SK-N-SH (cell line): ENCODE data around the gene PARS2. TPM values are rescaled to one million over a fixed set of nuclear protein-coding genes. Genes with fewer than 3 reads are reported as not detected.

Experiments used
- CTCF ChIA-PET: fragments of 300-600, 350-600 bp; formaldehyde crosslinking; extraction: SDS; loops from one replicate; lab custom pipeline; 2021; lab: Yijun Ruan, JAX
- POLR2A ChIA-PET: fragments of 350-600 bp; sonication (Branson Sonifier 250); formaldehyde crosslinking; extraction: SDS; loops from one replicate; lab custom pipeline; 2020; ENCODE audit warnings: antibody characterized with exemption, inconsistent platforms; lab: Yijun Ruan, JAX
- DNase-seq: peaks from one replicate; pipeline ENCODE4 v3.0.0; 2012
- H2AFZ ChIP-seq: fragments of 200-600 bp; sonication (generic); 2 replicates; pipeline ENCODE4 v1.8.1; 2016; ENCODE audit warnings: antibody characterized with exemption, mild to moderate bottlenecking, low read depth
- H3F3A ChIP-seq: fragments of 200-600 bp; sonication (generic); replicated peaks from 2 replicates; pipeline ENCODE3; 2016; ENCODE audit warnings: antibody characterized with exemption, mild to moderate bottlenecking; ENCODE audit not compliant: insufficient read depth
- H3K27ac ChIP-seq, 2 experiments: fragments of 200-500 bp in 1 of 2; fragments of 200-600 bp in 1 of 2; sonication (Bioruptor generic) in 1 of 2; sonication (generic), shearing (Covaris generic) in 1 of 2; 2 replicates each; pipeline versions ENCODE4 v1.5.1 to v1.6.1; 2014 to 2016; ENCODE audit warnings: low read depth in 2 of 2, inconsistent platforms in 1 of 2, low read length in 1 of 2, mild to moderate bottlenecking in 1 of 2, mixed read lengths in 1 of 2
- H3K27me3 ChIP-seq: fragments of 200-600 bp; sonication (generic), shearing (Covaris generic); 2 replicates; pipeline ENCODE4 v1.6.1; 2016; ENCODE audit warnings: mixed run types; ENCODE audit not compliant: insufficient read depth
- H3K36me3 ChIP-seq, 2 experiments: fragments of 200-500 bp in 1 of 2; fragments of 200-600 bp in 1 of 2; sonication (Bioruptor generic) in 1 of 2; sonication (generic) in 1 of 2; replicated peaks in 1 of 2; 2 replicates each; pipeline versions ENCODE3 to v1.5.1; 2014 to 2016; ENCODE audit warnings: low read length in 1 of 2, mild to moderate bottlenecking in 1 of 2; ENCODE audit not compliant: insufficient read depth in 2 of 2, control insufficient read depth in 1 of 2
- H3K4me1 ChIP-seq, 2 experiments: fragments of 200-500 bp in 1 of 2; fragments of 200-600 bp in 1 of 2; sonication (Bioruptor generic) in 1 of 2; sonication (generic), shearing (Covaris generic) in 1 of 2; 2 replicates each; pipeline versions ENCODE4 v1.5.1 to v1.6.1; 2014 to 2016; ENCODE audit warnings: low read depth in 1 of 2, low read length in 1 of 2, mixed run types in 1 of 2; ENCODE audit not compliant: insufficient read depth in 2 of 2, control insufficient read depth in 1 of 2
- H3K4me2 ChIP-seq: fragments of 200-600 bp; sonication (generic), shearing (Covaris generic); 2 replicates; pipeline ENCODE4 v1.6.1; 2017; ENCODE audit warnings: mixed run types
- H3K4me3 ChIP-seq, 2 experiments: fragments of 200-500 bp in 1 of 2; fragments of 200-600 bp in 1 of 2; sonication (Bioruptor generic) in 1 of 2; sonication (generic), shearing (Covaris generic) in 1 of 2; 2 replicates each; pipeline versions ENCODE4 v1.5.1 to v1.8.1; 2014 to 2016; ENCODE audit warnings: low read depth in 2 of 2, inconsistent platforms in 1 of 2, low read length in 1 of 2, mild to moderate bottlenecking in 1 of 2, mixed read lengths in 1 of 2, moderate library complexity in 1 of 2
- H3K79me2 ChIP-seq: fragments of 200-600 bp; sonication (generic); 2 replicates; pipeline ENCODE4 v1.8.1; 2017; ENCODE audit warnings: mild to moderate bottlenecking; ENCODE audit not compliant: insufficient read depth
- H3K9ac ChIP-seq: fragments of 200-600 bp; sonication (generic); 2 replicates; pipeline ENCODE4 v1.6.1; 2017; ENCODE audit warnings: mixed run types
- H3K9me2 ChIP-seq: fragments of 200-600 bp; sonication (generic); 2 replicates; pipeline ENCODE4 v1.6.1; 2017; ENCODE audit warnings: mixed run types
- H3K9me3 ChIP-seq: fragments of 200-600 bp; sonication (generic); 2 replicates; pipeline ENCODE4 v1.6.1; 2017; ENCODE audit warnings: mixed run types, mild to moderate bottlenecking, moderate library complexity
- H4K20me1 ChIP-seq: fragments of 200-600 bp; sonication (generic); 2 replicates; pipeline ENCODE4 v1.6.1; 2017; ENCODE audit warnings: mild to moderate bottlenecking, mixed run types; ENCODE audit not compliant: insufficient read depth
- ELF1 ChIP-seq: IDR thresholded peaks from 2 replicates; pipeline ENCODE4 v1.4.0; 2012
- EZH2phosphoT487 ChIP-seq: fragments of 200-600 bp; sonication (generic); IDR thresholded peaks from 2 replicates; pipeline ENCODE4 v1.6.1; 2017; ENCODE audit warnings: low read depth, mixed run types, mild to moderate bottlenecking, antibody characterized with exemption, moderate library complexity, borderline replicate concordance
- GATA2 ChIP-seq: sonication (generic); formaldehyde crosslinking; IDR thresholded peaks from 2 replicates; pipeline ENCODE4 v1.5.0; 2020; ENCODE audit warnings: mild to moderate bottlenecking, missing genetic modification reagents
- IRF3 ChIP-seq: fragments of 150-350 bp; IDR thresholded peaks from 2 replicates; pipeline ENCODE4 v1.6.1; 2016; ENCODE audit warnings: mild to moderate bottlenecking, low read depth, low read length
- MEF2A ChIP-seq: IDR thresholded peaks from 2 replicates; pipeline ENCODE4 v1.4.0; 2012; ENCODE audit warnings: low read depth, borderline replicate concordance
- MXI1 ChIP-seq: IDR thresholded peaks from 2 replicates; pipeline ENCODE4 v1.6.1; 2012; ENCODE audit warnings: mild to moderate bottlenecking, low read depth, low read length, improper control_type of control experiment
- RFX5 ChIP-seq: IDR thresholded peaks from 2 replicates; pipeline ENCODE4 v1.6.1; 2012; ENCODE audit warnings: mild to moderate bottlenecking, improper control_type of control experiment, low read length
- RXRA ChIP-seq: IDR thresholded peaks from 2 replicates; pipeline ENCODE4 v1.4.0; 2012; ENCODE audit warnings: low read depth, mild to moderate bottlenecking, borderline replicate concordance
- SMC3 ChIP-seq: IDR thresholded peaks from 2 replicates; pipeline ENCODE4 v1.6.1; 2012; ENCODE audit warnings: low read depth, low read length, improper control_type of control experiment
- WGBS: methylation state at CpG from one replicate; pipeline ENCODE4 v1.1.6; 2017; ENCODE audit warnings: low lambda C conversion rate; 5-methylcytosine and 5-hydroxymethylcytosine counted together
- polyA plus RNA-seq, 3 experiments: library from polyadenylated mRNA; depleted of rRNA; stranded (reverse); fragments of >200 nt; gene quantifications; 2 replicates each; pipeline ENCODE4 v1.2.3, GENCODE V29; 2012
- TF ChIP-seq, protein P1 (sequence below): IDR thresholded peaks from 2 replicates; pipeline ENCODE4 v1.4.0; 2012; ENCODE audit warnings: low read depth

PARS2 gene
- polyA plus RNA-seq, 1 of the 3 experiments (the other 2 are of a cell fraction): 3.2 TPM

DNA sequence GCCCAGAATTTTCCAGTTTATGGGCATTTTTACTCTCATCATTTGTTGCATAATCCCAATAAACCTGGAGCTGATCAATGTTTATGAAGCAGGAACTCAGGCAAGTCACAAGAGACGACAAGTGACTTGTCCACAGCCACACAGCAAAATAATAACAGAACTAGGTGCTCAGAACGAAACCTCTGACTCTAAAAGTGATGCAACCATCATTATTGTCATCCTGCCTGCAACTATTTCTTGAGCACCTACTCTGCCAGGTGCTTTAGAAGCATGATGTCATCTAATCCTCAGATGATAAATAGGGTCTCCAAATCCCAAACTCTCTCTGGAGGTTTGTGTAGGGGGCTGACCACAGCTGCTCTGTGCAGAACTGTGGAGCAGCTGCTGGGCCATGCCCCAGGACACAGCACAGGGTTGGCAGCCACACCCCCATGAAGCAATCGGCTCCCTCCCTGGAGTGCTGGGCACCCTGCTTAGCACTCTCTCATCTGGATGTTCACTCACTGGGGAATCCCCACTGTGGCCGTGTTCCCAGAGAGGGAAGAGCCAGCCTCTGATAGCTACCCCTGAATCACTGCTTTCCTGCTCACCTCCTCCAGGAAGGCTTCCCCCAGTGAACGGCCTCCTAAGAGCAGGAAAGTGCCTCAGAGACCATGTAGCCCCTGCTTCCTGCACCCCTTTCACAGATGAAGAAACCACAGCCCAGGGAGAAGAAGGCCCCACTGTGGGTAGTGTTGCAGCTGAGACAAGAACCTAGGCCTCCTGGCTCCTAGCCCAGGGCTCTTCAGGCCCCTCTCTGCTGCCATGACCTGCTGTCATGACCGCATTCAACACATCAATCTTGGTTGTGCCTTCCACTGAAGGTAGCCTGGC lies 34.7 kb upstream of the PARS2 start:
- Histone ChIP-seq H3K9me3 (no peaks in the 10 kb centered on the region), H3K4me1 (peaks cover 5 to 7% of the 10 kb centered on the region in 2 experiments; a peak in 2 of 4 replicates), H4K20me1 (no peaks in the 10 kb centered on the region), H3K27ac (no peak overlapping the region), H3K4me3 (no peak overlapping the region), H3F3A (no peaks in the 10 kb centered on the region), H3K9me2 (no peaks in the 10 kb centered on the region), H3K9ac (no peak overlapping the region), H3K27me3 (no peaks in the 10 kb centered on the region), H3K79me2 (no peaks in the 10 kb centered on the region), H2AFZ (no peak overlapping the region), H3K4me2 (no peak overlapping the region), H3K36me3 (no peaks in the 10 kb centered on the region)
- DNase-seq: no peak
- ChIA-PET CTCF (interaction anchor here (0.8 to 2.8 kb wide), 3 partner anchors 11 to 127 kb away, joined by 3 to 11 read pairs (median 4); no protein-coding TSS in a partner anchor), POLR2A (no interaction called here)
- no peak for TF ChIP-seq MXI1
- TF ChIP-seq, protein P1, sequence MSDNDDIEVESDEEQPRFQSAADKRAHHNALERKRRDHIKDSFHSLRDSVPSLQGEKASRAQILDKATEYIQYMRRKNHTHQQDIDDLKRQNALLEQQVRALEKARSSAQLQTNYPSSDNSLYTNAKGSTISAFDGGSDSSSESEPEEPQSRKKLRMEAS: no peak
- no peak for TF ChIP-seq ELF1
- no peak for TF ChIP-seq RFX5
- no peak for TF ChIP-seq MEF2A
- TF ChIP-seq IRF3: no peak
- TF ChIP-seq, all 33 proteins: peak for 0
- 66% methylated on average over 4 of the region's 6 CpGs for WGBS

GRCh38 chr1:54798206-54798605 lies 33.9 kb upstream of the PARS2 start:
- H3K36me3 ChIP-seq: no peaks in the 10 kb centered on the region
- H3K27ac ChIP-seq: no peak overlapping the region
- H3K9ac ChIP-seq: no peak overlapping the region
- no peak for TF ChIP-seq GATA2
- no peak for TF ChIP-seq RXRA
- no peak for TF ChIP-seq SMC3
- no peak for TF ChIP-seq EZH2phosphoT487
- TF ChIP-seq, all 33 proteins: peak for 0
- WGBS: 73% methylated on average over 3 of the region's 3 CpGs
- H3K27me3 ChIP-seq: no peaks in the 10 kb centered on the region
- no peaks in the 10 kb centered on the region for H3F3A ChIP-seq
- no peaks in the 10 kb centered on the region for H3K79me2 ChIP-seq
- ChIA-PET CTCF (interaction anchor here (1.0 kb wide), 1 partner anchor 11 kb away, joined by 4 read pairs; no protein-coding TSS in a partner anchor), POLR2A (no interaction called here)
- no peak overlapping the region for H3K4me2 ChIP-seq
- no peak for DNase-seq
- no peak overlapping the region for H3K4me3 ChIP-seq
- H2AFZ ChIP-seq: no peak overlapping the region
- peaks cover 5 to 9% of the 10 kb centered on the region in 2 experiments; a peak in 2 of 4 replicates for H3K4me1 ChIP-seq
- H3K9me3 ChIP-seq: no peaks in the 10 kb centered on the region
- no peaks in the 10 kb centered on the region for H4K20me1 ChIP-seq
- H3K9me2 ChIP-seq: no peaks in the 10 kb centered on the region
